GM06990 (cell line): ENCODE results near the gene SPRING1.

Experiments used
- DNase-seq: peaks from one replicate; pipeline ENCODE4 v3.0.0-alpha.2; 2011; ENCODE audit not compliant: insufficient read length; ENCODE audit errors: extremely low read depth
- H3K27me3 ChIP-seq: replicated peaks from 2 replicates; pipeline ENCODE4 v1.6.0; 2011; ENCODE audit warnings: low read length; ENCODE audit not compliant: control insufficient read depth, insufficient read depth
- H3K36me3 ChIP-seq: 2 replicates; pipeline ENCODE4 v1.5.1; 2011; ENCODE audit warnings: low read length; ENCODE audit not compliant: control insufficient read depth, insufficient read depth
- H3K4me3 ChIP-seq: replicated peaks from 2 replicates; pipeline ENCODE4 v1.5.1; 2011; ENCODE audit warnings: low read depth, mild to moderate bottlenecking, control low read depth, low read length
- TF ChIP-seq, protein P1 (sequence below): IDR thresholded peaks from 2 replicates; pipeline ENCODE4 v1.5.1; 2011; ENCODE audit warnings: low read length, control low read depth, mild to moderate bottlenecking, inconsistent platforms; ENCODE audit not compliant: insufficient read depth, poor library complexity, severe bottlenecking

The SPRING1 gene

DNA sequence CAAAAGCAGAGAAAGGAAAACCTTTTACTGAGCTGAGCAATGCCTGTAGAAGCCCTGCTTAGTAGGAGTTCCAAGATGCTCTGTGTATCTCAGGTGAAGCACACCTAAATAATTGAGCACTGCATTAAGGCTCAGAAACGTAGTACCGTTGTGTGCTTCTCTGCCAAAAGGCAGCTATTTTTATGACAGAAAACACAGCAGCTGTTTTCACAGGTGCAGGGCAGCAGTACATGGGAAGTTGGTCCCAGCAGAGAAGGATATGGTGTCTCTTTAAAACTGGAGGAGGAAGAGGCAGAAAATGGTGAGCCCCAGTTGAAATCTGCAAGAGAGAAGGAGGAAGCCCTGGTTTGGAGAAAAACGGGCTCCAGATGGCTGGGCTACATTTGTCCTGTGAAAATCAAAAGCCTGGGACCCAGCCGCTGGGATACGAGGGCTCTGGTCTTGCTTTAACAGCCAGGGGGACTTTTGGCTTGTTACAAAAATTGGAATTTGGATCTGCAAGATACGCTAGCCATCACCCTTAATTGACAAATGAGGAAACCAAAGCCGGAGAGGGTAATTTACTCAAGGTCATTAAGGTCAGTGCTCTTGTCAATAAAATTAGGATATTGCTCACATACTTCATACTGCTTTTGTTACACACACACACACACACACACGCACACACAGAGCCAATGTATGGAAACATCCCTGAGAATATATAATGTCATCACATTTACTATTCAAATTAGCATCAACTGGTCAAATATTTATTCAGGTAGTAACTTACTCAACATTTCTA, 27.3 kb downstream of the SPRING1 start:
- no peak for DNase-seq
- TF ChIP-seq, protein P1, sequence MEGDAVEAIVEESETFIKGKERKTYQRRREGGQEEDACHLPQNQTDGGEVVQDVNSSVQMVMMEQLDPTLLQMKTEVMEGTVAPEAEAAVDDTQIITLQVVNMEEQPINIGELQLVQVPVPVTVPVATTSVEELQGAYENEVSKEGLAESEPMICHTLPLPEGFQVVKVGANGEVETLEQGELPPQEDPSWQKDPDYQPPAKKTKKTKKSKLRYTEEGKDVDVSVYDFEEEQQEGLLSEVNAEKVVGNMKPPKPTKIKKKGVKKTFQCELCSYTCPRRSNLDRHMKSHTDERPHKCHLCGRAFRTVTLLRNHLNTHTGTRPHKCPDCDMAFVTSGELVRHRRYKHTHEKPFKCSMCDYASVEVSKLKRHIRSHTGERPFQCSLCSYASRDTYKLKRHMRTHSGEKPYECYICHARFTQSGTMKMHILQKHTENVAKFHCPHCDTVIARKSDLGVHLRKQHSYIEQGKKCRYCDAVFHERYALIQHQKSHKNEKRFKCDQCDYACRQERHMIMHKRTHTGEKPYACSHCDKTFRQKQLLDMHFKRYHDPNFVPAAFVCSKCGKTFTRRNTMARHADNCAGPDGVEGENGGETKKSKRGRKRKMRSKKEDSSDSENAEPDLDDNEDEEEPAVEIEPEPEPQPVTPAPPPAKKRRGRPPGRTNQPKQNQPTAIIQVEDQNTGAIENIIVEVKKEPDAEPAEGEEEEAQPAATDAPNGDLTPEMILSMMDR: no peak
- no peak overlapping the region for H3K4me3 ChIP-seq
- H3K36me3 ChIP-seq: peaks cover 2% of the 10 kb centered on the region
- no peaks in the 10 kb centered on the region for H3K27me3 ChIP-seq

DNA sequence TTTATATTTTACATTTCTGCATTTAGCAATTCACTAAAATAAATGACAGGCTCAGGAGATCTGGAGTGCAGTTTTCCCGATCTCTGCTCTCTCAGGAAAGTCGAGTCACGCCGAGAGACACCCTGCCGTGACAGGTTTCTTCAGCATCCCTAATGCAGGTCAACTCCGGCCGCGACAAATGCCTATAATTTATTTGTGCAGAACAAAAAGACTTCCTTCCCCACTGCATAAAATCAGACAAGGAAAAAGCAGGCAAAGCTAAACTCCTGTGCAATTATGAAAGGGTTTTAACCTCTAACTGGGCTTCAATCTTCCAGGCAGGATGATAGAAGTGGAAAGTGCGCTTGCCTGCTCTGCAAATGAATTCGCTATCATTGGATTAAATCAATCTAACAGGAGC, 28.1 kb downstream of the SPRING1 start:
- Histone ChIP-seq H3K36me3 (peaks cover 2% of the 10 kb centered on the region), H3K27me3 (no peaks in the 10 kb centered on the region), H3K4me3 (no peak overlapping the region)
- DNase-seq: no peak
- TF ChIP-seq, protein P1: no peak

DNA sequence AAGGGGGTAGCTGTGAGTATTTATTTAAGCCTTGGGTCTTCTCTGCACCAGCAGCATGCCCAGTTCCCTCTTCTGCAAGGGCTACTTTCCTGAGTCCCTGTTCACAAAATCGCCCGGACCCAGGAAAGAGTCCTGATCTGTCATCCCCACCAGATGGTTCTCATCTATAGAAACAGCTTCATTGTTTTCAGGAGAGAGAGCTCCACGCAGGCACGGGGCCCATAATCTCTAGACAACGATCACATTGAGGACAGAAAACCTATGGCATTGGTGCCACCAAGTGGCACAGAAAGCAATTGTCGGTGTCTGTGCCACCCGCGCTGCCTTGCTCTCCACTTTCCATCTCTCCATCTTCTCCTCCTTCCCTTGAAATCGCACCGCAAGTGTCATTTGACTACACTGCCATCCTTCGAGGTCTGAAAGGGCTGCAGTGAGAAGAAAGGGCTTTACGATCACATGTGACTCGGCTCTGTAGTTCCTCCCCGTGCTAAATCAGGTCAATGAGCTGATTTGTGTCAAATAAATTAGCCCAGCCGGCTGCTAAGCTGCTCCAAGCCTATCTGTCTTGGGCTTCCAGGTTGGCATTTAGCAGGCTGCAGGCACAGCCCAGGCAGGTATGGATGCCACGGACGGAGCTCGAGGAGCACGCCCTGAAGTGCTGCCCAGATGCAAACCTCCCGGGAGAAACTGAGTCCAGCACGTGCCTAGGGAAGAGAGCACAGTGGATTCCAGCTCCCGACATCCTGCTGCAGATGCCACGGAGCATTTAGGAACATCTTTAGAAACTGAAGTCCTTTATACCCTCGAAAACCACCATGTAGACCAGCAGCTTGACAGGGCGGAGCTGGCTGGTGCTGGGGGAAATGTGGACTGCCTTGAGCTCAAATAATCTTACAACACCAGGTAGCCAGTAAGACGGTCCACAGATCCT, 28.8 kb downstream of the SPRING1 start:
- H3K4me3 ChIP-seq: no peak overlapping the region
- TF ChIP-seq, protein P1: peak; percentile 59
- peaks cover 2% of the 10 kb centered on the region for H3K36me3 ChIP-seq
- no peaks in the 10 kb centered on the region for H3K27me3 ChIP-seq
- no peak for DNase-seq

DNA sequence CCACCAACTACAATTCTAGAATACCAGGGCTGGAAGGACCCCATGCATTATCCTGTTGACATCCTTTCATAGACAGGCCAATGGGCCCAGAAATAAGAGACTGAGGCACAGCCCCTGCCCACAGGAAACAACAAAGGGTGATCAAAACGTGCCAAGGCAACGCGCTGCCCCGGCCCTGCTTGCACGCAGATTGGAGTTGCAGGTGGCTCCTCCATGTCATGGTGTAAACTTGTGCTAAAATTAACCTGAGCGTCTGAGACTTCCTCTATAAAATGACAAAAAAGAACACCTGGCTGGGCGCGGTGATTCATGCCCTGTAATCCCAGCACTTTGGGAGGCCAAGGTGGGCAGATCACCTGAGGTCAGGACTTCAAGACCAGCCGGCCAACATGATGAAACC, 30.1 kb downstream of the SPRING1 start:
- no peak for DNase-seq
- TF ChIP-seq, protein P1: no peak
- Histone ChIP-seq H3K27me3 (no peaks in the 10 kb centered on the region), H3K36me3 (peaks cover 2% of the 10 kb centered on the region), H3K4me3 (no peak overlapping the region)

DNA sequence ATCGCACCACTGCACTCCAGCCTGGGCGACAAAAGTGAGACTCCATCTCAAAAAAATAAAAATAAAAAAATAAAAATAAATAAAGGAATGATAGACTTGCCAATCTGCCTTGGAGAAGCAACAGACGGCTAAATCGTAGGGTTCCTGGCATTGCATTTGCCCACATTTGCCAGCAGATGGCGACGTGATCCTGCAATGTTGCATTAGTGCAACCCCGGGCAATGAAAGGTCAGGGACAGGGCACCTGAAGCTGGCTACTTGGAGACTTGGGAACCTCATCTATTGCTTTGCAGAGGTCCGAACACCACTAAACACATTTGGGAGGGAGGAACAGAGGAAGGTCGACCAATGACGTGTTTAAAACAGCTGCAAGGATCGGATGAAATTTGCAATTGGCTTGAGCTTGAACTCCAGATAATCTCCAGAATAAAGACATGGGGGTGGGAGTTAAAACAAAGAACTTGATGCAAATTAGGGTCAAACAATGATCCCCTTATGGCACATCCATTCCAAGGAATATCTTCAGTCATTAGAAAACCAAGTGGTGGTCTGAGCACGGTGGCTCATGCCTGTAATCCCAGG, 34.6 kb downstream of the SPRING1 start:
- H3K36me3 ChIP-seq: no peaks in the 10 kb centered on the region
- peak; percentile 39 for DNase-seq
- TF ChIP-seq, protein P1: peak; percentile 91
- no peak overlapping the region for H3K4me3 ChIP-seq
- no peaks in the 10 kb centered on the region for H3K27me3 ChIP-seq
